ENCODE measurements around the gene KHDRBS2.
"Not testable (repeated sequence)": the region's sequence is repeated elsewhere in the genome, so short reads cannot be mapped to it uniquely, and the experiment has no call there.

Gene KHDRBS2

GRCh38 chr6:61817716-61818115 is 468.3 kb downstream of the KHDRBS2 start:
- Histone ChIP-seq H3K27ac (ENCODE audit: low read length) (no peak overlapping the region), H3K27me3 (ENCODE audit: low read depth, low read length) (no peaks in the 10 kb centered on the region), H3K9me3 (ENCODE audit: insufficient read depth, low read length) (no peaks in the 10 kb centered on the region)

GRCh38 chr6:61810047-61810446 is 476.0 kb downstream of the KHDRBS2 start:
- H3K9me3 ChIP-seq (ENCODE audit: insufficient read depth, low read length) = no peaks in the 10 kb centered on the region
- H3K79me2 ChIP-seq (ENCODE audit: low read length) = no peaks in the 10 kb centered on the region
- no peaks in the 10 kb centered on the region for H3K36me3 ChIP-seq (replicated peaks; ENCODE audit: low read depth, low read length)
- H3K4me1 ChIP-seq (ENCODE audit: low read length) = peaks cover under 1% of the 10 kb centered on the region; the same call in 1 of the 2 replicates
- no peaks in the 10 kb centered on the region for H3K27me3 ChIP-seq (ENCODE audit: low read depth, low read length)
- TF ChIP-seq CTCF (IDR thresholded peaks at IDR 0.05; ENCODE audit: low read depth, low read length) (no peak), EZH2phosphoT487 (IDR thresholded peaks at IDR 0.05; ENCODE audit: low read depth) (no peak)
- H2AFZ ChIP-seq (ENCODE audit: low read depth, low read length) = no peak overlapping the region
- no peak overlapping the region for H3K4me3 ChIP-seq (ENCODE audit: low read length)
- no peak overlapping the region for H3K27ac ChIP-seq (ENCODE audit: low read length)
- H3K4me2 ChIP-seq (ENCODE audit: low read length) = no peak overlapping the region
- no peak overlapping the region for H3K9ac ChIP-seq (ENCODE audit: low read length)
- no peaks in the 10 kb centered on the region for H4K20me1 ChIP-seq (ENCODE audit: insufficient read depth, low read length)

More at GRCh38 chr6:61817716-61818115, 468.3 kb downstream of the KHDRBS2 start:
- Histone ChIP-seq H3K36me3 (replicated peaks; ENCODE audit: low read depth, low read length) (no peaks in the 10 kb centered on the region), H2AFZ (ENCODE audit: low read depth, low read length) (no peak overlapping the region), H3K79me2 (ENCODE audit: low read length) (no peaks in the 10 kb centered on the region), H3K9ac (ENCODE audit: low read length) (no peak overlapping the region), H3K4me3 (ENCODE audit: low read length) (no peak overlapping the region), H3K4me1 (ENCODE audit: low read length) (peaks cover 5% of the 10 kb centered on the region; the same call in 1 of the 2 replicates), H4K20me1 (ENCODE audit: insufficient read depth, low read length) (no peaks in the 10 kb centered on the region), H3K4me2 (ENCODE audit: low read length) (no peak overlapping the region)
- TF ChIP-seq CTCF (IDR thresholded peaks at IDR 0.05; ENCODE audit: low read depth, low read length) (no peak), EZH2phosphoT487 (IDR thresholded peaks at IDR 0.05; ENCODE audit: low read depth) (no peak)

- no peak for TF ChIP-seq EZH2phosphoT487 (IDR thresholded peaks at IDR 0.05; ENCODE audit: low read depth)
- TF ChIP-seq CTCF (IDR thresholded peaks at IDR 0.05; ENCODE audit: low read depth, low read length) = peak; percentile 85
- Histone ChIP-seq H3K27me3 (ENCODE audit: low read depth, low read length) (no peaks in the 10 kb centered on the region), H3K4me2 (ENCODE audit: low read length) (no peak overlapping the region), H3K9me3 (ENCODE audit: insufficient read depth, low read length) (no peaks in the 10 kb centered on the region), H3K4me1 (ENCODE audit: low read length) (no peaks in the 10 kb centered on the region), H3K4me3 (ENCODE audit: low read length) (no peak overlapping the region), H3K27ac (ENCODE audit: low read length) (no peak overlapping the region), H2AFZ (ENCODE audit: low read depth, low read length) (no peak overlapping the region), H4K20me1 (ENCODE audit: insufficient read depth, low read length) (no peaks in the 10 kb centered on the region), H3K36me3 (replicated peaks; ENCODE audit: low read depth, low read length) (no peaks in the 10 kb centered on the region), H3K9ac (ENCODE audit: low read length) (no peak overlapping the region), H3K79me2 (ENCODE audit: low read length) (no peaks in the 10 kb centered on the region)
These were observed 476.9 kb downstream of the KHDRBS2 start for GRCh38 chr6:61809004-61809595.

- Histone ChIP-seq H3K4me3 (ENCODE audit: low read length) (no peak overlapping the region), H3K27me3 (ENCODE audit: low read depth, low read length) (no peaks in the 10 kb centered on the region), H2AFZ (ENCODE audit: low read depth, low read length) (no peak overlapping the region), H3K79me2 (ENCODE audit: low read length) (no peaks in the 10 kb centered on the region), H3K9ac (ENCODE audit: low read length) (no peak overlapping the region), H3K4me2 (ENCODE audit: low read length) (no peak overlapping the region), H3K4me1 (ENCODE audit: low read length) (no peaks in the 10 kb centered on the region), H4K20me1 (ENCODE audit: insufficient read depth, low read length) (no peaks in the 10 kb centered on the region), H3K9me3 (ENCODE audit: insufficient read depth, low read length) (no peaks in the 10 kb centered on the region), H3K36me3 (replicated peaks; ENCODE audit: low read depth, low read length) (no peaks in the 10 kb centered on the region), H3K27ac (ENCODE audit: low read length) (no peak overlapping the region)
- TF ChIP-seq EZH2phosphoT487 (IDR thresholded peaks at IDR 0.05; ENCODE audit: low read depth) (no peak), CTCF (IDR thresholded peaks at IDR 0.05; ENCODE audit: low read depth, low read length) (no peak)
These were observed 498.0 kb downstream of the KHDRBS2 start for GRCh38 chr6:61787998-61788397.

GRCh38 chr6:61769446-61769845 is 516.6 kb downstream of the KHDRBS2 start:
- H3K79me2 ChIP-seq (ENCODE audit: low read length); H3K9ac ChIP-seq (ENCODE audit: low read length); H4K20me1 ChIP-seq (ENCODE audit: insufficient read depth, low read length); H3K4me1 ChIP-seq (ENCODE audit: low read length); H3K4me3 ChIP-seq (ENCODE audit: low read length); H2AFZ ChIP-seq (ENCODE audit: low read depth, low read length); H3K27ac ChIP-seq (ENCODE audit: low read length); H3K36me3 ChIP-seq (replicated peaks; ENCODE audit: low read depth, low read length); H3K27me3 ChIP-seq (ENCODE audit: low read depth, low read length); H3K4me2 ChIP-seq (ENCODE audit: low read length); H3K9me3 ChIP-seq (ENCODE audit: insufficient read depth, low read length): not testable (repeated sequence)
